Mononuclear cell (primary cell): Measurements from ENCODE around the gene LMF2. TPM values are rescaled to one million over a fixed set of nuclear protein-coding genes. Genes with fewer than 3 reads are reported as not detected.

ENCODE experiments used
- H3K27me3 ChIP-seq: 2 replicates; pipeline ENCODE4 v1.6.0; 2011; ENCODE audit warnings: low read length, control low read depth; ENCODE audit not compliant: insufficient read depth
- H3K4me1 ChIP-seq: 2 replicates; pipeline ENCODE4 v1.5.1; 2011; ENCODE audit warnings: mild to moderate bottlenecking, low read length, control low read depth; ENCODE audit not compliant: insufficient read depth
- H3K4me3 ChIP-seq: 2 replicates; pipeline ENCODE4 v1.5.1; 2011; ENCODE audit warnings: mild to moderate bottlenecking, low read length, moderate library complexity
- H3K9me3 ChIP-seq: 2 replicates; pipeline ENCODE4 v1.5.1; 2011; ENCODE audit warnings: low read depth, mild to moderate bottlenecking, control low read depth, low read length
- total RNA-seq: library from RNA; depleted of rRNA; stranded (reverse); fragments of >200 nt; gene quantifications from one replicate; pipeline ENCODE4 v1.2.3, GENCODE V29; 2012

The LMF2 gene
- total RNA-seq, 1 donor, result 22.8 TPM

DNA sequence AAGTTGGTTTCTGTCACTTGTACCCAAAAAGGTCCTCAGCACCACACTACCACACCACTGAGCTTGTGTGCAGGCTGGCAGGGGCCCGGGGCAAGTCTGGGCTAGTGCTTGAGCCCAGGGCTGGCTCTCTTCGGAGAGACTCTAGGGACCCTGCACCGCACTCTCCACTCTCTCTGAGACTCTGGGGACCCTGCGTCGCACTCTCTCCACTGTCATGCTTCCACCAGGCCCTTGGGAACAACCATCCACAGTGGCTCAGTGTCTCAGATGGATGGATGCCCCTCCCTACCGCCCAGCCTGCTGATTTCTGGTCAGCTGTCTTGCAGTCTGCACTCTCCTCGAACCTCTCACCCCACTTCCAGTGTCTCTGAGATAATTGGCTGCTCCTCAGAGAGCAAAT is 30.6 kb downstream of the LMF2 start:
- peaks cover 35% of the 10 kb centered on the region for H3K4me1 ChIP-seq
- H3K27me3 ChIP-seq, result peaks cover 8% of the 10 kb centered on the region
- H3K9me3 ChIP-seq, result no peaks in the 10 kb centered on the region
- H3K4me3 ChIP-seq, result no peak overlapping the region

DNA sequence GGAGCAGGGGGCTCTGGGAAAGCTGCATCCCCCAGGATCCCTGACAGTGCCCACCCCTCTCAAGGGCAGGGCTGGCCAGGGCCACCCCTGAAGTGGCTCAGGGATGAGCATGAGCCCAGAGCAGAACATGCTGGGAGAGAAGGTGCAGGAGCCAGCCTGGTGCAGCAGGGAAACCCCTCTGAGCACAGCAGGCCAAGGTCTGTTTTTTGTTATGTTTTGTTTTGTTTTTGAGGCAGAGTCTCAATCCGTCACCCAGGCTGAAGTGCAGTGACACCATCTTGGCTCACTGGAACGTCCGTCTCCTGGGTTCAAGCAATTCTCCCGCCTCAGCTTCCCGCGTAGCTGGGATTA is 31.9 kb downstream of the LMF2 start:
- H3K4me3 ChIP-seq, result no peak overlapping the region
- no peaks in the 10 kb centered on the region for H3K9me3 ChIP-seq
- peaks cover 42% of the 10 kb centered on the region for H3K4me1 ChIP-seq
- H3K27me3 ChIP-seq, result peaks cover 8% of the 10 kb centered on the region

DNA sequence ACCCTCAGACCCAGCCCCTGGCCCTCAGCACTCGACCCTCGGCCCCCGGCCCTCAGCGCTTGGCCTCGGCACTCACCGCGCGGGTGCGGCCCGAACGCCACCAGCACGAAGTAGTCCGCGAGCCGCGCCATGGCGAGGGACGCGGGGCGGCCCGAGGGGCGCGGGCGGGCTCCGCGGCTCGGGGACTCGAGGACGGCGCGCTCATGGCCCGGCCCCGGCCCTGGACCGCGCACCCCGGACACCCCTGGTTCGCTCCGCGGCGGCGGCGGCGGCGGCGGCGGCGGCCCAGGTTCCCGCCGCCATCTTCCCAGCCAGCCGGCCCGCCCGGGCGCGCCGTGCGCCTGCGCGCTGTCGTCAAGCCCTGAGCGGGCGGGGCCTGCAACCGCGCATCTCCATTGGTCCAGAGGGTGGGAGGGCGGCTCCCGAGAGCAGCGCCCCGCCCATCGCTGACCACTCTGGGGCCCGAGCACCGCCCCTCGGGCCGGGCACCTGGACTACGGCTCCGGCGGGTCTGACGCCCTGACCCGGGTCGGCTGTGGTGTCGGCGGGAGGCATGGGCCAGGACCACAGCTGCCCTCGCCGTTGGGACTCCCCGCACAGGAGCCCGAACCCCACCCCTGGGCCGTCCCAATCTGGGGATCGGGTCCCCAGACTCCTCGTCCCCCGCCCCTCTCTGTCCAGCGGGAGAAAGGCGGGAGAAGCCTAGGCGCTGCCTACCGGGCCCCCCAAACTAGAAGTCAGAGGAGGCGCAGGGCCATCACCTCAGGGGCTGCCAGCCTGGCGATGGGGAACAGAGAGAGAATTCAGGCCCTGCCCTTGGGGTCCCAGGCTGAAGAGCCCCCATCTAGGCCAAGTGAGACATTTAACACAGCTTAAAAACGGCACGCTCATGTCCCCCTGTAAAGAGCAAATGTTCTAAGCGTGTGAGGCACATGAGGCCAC is 32.5 kb downstream of the LMF2 start, which contains the start of gene SBF1:
TSS of gene SBF1 (minus strand) at position 326 of the 942 bp plus-strand sequence. CDS start at position 131, 195 bp downstream.
- H3K4me3 ChIP-seq, result peak within 1 kb of the TSS; percentile 55
- peaks cover 48% of the 10 kb centered on the region for H3K4me1 ChIP-seq
- peaks cover 3% of the 10 kb centered on the region for H3K27me3 ChIP-seq
- H3K9me3 ChIP-seq, result no peaks in the 10 kb centered on the region

DNA sequence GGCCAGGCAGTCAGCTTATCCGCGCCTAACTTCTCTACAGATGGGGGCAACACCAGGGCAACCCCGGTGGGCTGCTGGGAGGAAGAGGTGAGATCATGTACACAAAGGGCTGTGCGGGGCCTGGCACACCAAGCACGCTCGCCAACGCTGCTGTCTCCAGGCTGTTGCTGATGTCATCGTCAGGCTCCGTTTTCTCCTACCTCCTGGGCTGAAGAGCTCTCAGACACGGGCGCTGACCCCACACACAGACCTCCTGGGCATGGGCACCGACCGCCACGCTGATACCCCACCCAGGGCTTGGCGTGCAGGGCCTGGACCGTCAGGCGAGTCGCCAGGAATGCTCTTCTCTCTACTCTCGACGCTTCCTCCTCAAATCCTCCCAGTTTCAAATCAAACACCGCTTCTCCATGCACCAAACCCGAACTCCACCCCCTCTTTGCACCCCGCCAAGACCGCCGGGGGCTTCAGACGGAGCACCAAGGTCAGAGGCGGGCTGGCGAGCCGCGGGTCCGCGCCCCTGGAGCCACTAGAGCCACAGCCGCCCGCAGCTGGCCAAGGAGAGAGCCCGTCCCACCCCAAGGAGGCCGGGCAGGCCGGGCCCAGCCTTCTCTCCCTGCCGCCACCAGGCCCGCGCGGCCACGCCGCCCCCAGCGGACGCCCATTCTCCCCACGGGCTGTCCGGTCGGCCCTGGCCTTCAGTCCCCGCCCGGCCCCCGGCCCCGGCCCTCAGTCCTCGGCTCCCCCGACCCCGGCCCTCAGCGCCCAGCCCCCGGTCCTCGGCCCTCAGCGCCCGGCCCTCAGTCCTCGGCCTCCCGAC is 33.4 kb downstream of the LMF2 start:
- H3K4me1 ChIP-seq, result peaks cover 57% of the 10 kb centered on the region
- no peaks in the 10 kb centered on the region for H3K9me3 ChIP-seq
- H3K27me3 ChIP-seq, result no peaks in the 10 kb centered on the region
- peak overlapping the region; percentile 55 for H3K4me3 ChIP-seq

DNA sequence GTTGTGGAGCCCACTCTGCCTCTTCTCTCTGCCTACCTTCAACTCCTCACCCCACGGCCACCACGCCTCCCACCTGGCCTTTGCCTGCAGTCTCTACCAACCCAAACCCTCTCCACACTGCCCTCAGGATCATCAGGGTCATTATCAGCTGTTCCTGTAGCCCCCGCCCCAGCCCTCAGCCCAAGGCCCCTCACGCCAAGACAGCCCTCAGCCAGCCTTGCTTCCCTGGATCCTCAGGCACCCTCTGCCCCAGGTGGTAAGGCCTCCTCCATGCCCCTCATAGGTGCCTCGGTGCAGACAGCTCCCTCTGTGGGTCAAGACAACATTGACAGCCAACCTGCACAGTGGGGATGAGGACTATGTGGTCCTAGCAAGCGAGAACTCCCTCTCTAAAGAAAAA is 34.4 kb downstream of the LMF2 start:
- no peaks in the 10 kb centered on the region for H3K9me3 ChIP-seq

DNA sequence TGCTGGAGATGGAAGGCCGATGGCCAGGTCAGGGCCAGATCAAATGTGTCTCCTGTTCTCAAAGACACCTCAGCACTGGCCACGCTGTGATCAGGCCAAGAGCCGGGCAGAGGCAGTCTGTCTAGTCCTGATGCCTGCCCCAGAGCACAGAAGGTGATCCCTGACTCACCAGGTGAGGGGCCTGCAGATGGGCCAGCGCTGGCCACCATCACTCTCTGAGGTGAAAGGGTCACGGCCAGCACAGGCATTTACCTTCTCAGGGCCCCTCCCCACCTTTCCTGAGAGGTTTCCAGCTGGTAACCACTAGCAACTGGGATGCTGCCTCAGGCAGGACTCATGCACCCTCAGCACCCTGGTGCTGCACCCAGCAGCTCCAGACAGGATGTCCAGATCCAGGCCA is 35.5 kb downstream of the LMF2 start:
- Histone ChIP-seq H3K4me3 (no peak overlapping the region), H3K27me3 (no peaks in the 10 kb centered on the region), H3K9me3 (no peaks in the 10 kb centered on the region), H3K4me1 (peaks cover 65% of the 10 kb centered on the region)

More for the DNA sequence above, 34.4 kb downstream of the LMF2 start:
- peaks cover 65% of the 10 kb centered on the region for H3K4me1 ChIP-seq
- H3K4me3 ChIP-seq, result no peak overlapping the region
- no peaks in the 10 kb centered on the region for H3K27me3 ChIP-seq

DNA sequence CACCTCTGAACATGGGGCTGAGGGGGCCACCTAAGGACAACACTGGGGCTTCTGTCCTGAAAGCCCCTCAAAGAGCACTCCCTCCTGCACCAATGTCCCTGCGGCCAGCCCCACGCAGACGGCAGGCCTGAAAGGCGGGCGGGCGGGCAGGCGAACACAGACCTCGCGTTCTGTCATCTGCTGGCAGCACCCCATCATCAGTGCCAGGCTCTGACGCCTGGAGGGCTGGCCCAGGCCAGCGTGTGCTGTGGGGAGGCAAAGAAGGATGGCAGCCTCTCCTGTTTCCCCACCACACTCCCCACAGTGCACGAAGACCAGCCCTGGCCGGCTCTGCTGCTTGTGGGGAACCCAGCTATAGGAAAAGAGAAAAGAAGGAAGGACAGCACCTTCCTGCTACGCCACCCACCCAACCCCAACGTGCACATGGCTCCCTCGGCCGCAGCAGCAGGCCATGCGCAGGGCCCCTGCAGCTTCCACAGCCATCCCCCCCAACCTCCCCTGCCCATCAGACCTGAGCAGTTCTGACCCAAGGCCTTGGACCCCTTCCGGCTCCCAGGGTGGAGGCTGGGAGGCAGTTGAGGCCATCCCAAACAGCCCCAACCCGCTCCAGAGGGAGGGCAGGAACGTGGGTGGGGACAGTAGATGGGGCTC is 36.2 kb downstream of the LMF2 start:
- Histone ChIP-seq H3K27me3 (no peaks in the 10 kb centered on the region), H3K4me3 (no peak overlapping the region), H3K4me1 (peaks cover 65% of the 10 kb centered on the region), H3K9me3 (no peaks in the 10 kb centered on the region)

DNA sequence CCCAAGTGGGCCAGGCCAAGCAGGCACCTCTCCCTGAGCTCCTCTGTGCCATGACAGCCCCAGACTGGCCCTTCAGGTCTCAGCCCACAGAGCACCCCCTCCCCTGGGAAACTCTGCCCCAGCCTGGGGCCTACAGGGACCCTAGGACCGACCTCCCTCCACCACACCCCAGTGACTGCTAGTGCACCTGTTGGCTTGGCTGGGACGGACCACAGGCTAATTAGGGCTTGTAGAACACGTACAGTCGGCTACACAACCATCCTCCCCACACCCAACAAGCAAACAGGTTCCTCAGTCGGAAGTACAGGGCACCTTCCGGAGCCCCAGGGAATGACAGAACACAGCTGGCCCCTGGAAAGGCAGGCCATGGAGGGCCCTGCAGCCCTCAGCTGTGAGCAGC is 37.0 kb downstream of the LMF2 start:
- Histone ChIP-seq H3K27me3 (no peaks in the 10 kb centered on the region), H3K4me3 (no peak overlapping the region), H3K9me3 (no peaks in the 10 kb centered on the region), H3K4me1 (peaks cover 63% of the 10 kb centered on the region)

DNA sequence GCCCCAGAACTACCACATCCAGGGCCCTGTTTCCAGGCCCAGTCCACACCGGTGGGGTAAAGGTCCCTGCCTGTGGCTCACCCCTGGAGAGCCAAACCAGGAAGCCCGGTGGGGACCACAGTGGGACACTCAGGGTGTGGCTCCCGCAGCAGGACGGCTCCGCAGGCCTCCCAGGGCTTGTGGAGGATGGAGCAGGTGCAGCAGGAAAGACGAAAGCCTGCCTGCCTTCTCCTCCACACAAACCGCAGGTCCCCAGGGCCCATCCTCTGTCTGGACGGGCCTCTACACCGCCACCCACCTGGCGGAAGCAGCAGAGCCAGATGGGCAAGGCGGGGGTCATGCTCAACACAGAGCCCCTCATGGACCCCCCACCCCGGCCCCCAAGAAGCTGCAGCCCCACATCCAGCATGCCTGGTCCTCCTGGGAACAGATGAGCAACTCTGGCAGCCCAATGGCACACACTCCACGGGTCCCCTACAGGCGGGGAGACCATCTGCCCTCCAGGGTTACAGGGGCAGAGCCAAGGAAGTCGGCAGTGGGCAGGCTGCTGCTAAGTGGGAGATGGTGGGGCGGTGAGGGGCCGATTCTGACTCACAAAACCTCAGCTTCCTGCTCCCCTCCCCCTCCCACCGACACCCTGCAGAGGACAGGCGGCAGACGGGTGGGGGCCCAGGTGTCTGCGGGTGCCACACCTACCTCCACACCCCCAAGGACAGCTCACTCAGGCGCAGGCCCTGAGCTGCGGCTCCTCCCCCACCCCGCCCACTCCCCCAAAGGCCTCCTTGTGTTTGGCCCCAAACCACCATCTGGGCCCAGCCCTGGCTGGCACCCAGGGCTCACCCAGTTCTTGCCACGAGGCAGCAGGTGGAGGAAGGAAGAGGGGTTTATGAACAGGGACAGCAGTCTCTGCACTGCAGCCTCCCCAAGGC is 37.9 kb downstream of the LMF2 start:
- Histone ChIP-seq H3K4me1 (peaks cover 58% of the 10 kb centered on the region), H3K9me3 (no peaks in the 10 kb centered on the region), H3K27me3 (no peaks in the 10 kb centered on the region), H3K4me3 (no peak overlapping the region)

DNA sequence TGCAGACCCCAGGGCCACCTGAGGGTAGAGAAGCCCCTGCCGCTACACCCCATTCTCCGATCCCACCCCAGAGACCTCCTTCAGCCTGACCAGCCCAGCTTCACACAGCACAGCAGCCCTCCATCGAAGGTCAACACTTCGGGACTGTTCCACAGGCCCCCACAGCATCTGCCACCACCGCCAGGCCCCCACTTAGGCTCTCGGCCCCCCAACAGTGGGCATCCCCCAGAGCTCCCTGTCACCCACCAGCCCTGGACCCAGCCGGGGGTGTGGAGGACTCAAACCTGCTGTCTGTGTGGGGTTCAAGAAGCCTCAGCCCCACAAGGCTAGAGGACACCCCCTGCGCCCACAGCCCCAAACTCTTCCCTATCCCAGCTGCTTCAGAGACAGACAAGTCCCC is 38.9 kb downstream of the LMF2 start:
- Histone ChIP-seq H3K27me3 (no peaks in the 10 kb centered on the region), H3K4me1 (peaks cover 53% of the 10 kb centered on the region), H3K4me3 (no peak overlapping the region), H3K9me3 (no peaks in the 10 kb centered on the region)

DNA sequence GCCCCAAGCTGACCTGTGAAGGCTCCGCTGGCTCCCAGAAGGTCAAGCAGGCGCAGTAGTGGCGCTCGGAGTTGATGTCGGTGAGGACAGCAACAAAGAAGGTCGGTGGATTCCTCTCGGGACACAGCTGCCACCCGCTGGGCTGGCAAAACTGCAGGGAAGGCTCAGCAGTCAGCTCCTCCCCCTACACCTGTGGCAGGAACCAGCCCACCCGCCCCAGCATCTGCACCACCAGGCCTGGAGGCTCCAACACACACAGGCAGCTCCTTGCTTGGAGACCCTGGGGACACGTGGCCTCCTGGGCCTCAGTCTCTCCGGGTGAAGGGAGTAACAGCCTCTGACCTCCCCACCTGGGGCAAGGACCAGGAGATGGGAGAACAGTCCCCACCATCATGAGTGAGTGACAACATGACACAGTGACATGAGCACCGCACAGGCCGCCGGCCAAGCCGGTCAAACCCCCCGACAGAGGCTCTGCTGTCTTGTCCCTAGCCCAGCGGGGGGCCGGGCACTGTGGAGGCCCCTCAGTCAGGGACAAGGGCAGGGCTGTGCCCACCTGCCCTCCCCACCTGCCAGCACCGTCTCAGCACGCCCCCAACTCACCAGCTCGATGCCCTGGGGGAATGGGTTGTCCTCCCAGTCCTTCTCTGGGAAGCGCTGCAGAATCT is 39.6 kb downstream of the LMF2 start:
- no peaks in the 10 kb centered on the region for H3K27me3 ChIP-seq
- H3K4me1 ChIP-seq, result peaks cover 46% of the 10 kb centered on the region
- no peaks in the 10 kb centered on the region for H3K9me3 ChIP-seq
- no peak overlapping the region for H3K4me3 ChIP-seq

DNA sequence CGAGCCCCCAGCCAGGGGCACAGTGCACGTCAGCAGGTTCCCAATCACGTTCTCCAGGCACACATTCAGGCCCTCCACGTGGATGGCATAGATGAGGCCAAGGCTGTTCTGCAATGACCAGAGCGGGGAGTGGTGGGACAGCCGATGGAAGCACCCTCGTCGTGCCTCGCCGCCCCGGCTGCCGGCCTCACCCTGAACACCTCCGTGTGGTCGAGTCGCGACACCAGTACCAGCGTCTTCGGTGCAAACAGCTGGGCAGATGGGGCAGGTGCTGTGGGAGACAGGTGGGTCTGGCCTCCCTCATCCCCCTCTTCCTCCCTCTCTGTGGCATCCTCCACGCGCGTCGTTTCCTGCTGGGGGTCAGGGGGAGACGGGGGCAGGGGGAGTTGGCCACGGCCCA is 40.2 kb downstream of the LMF2 start:
- Histone ChIP-seq H3K9me3 (no peaks in the 10 kb centered on the region), H3K27me3 (no peaks in the 10 kb centered on the region), H3K4me3 (no peak overlapping the region), H3K4me1 (peaks cover 40% of the 10 kb centered on the region)

DNA sequence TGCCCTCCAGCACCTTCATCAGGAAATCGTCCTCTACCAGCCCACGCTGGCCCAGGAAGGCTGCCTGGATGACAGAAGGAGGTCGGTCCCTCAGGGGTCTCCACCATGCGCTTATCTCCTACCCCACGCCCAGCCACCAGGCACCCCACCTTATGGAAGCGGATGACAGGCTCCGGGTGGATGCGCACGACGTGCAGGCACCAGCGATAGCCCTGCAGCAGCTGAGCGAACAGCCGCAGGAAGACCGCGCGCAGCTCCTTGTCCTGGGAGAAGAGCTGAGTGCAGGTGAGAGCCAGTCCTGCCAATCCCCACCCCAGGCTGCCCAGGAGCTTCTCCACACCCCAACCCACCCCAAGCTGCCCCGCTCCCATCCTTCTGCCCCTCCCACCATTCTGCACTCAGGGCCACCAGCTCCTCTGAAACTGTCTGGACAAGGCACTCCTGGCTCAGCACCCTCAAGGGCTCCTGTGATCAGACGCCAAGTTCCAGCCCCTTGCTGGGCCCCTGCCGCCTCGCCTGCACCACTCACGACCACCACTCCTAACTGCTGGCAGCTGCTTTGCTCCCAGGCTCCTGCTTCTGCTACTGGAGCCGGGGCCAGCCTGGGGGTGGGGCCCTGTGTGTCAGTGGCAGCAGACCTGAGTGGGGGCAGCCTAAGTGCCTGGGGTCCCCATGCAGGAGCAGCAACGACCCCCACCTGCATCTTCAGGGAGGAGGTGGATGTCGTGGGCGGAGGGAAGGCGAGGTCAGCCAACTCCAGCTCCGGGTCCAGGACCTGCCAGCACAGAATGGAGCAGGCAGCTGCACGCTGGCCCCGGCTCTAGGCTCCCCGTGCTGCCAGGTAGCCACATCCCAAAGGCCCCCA is 42.2 kb downstream of the LMF2 start:
- Histone ChIP-seq H3K4me1 (peaks cover 20% of the 10 kb centered on the region), H3K4me3 (no peak overlapping the region), H3K9me3 (no peaks in the 10 kb centered on the region), H3K27me3 (no peaks in the 10 kb centered on the region)
